Astrocyte of the cerebellum (primary cell): ENCODE data around the gene LRP4.

Experiments
- DNase-seq: peaks from one replicate; pipeline ENCODE4 v3.0.0-alpha.2; 2011; ENCODE audit warnings: low read depth
- H3K4me3 ChIP-seq: 2 replicates; pipeline ENCODE4 v1.5.1; 2011; ENCODE audit warnings: mild to moderate bottlenecking, low read depth, low read length, moderate library complexity
- CTCF ChIP-seq: IDR thresholded peaks from 2 replicates; pipeline ENCODE4 v1.5.1; 2012; ENCODE audit warnings: low read length, low read depth, moderate library complexity, mild to moderate bottlenecking; ENCODE audit errors: missing control alignments
- in situ Hi-C: cut with HindIII; loops from 2 replicates; pipeline ENCODE4 v1.10.0; 2017; ENCODE audit warnings: low sequenced_read_pairs

Gene LRP4

GRCh38 chr11:46876471-46876870 lies 41.9 kb downstream of the LRP4 start:
- no peak for TF ChIP-seq CTCF
- in situ Hi-C loops = no loop called here
- no peak for DNase-seq
- no peak overlapping the region for H3K4me3 ChIP-seq

GRCh38 chr11:46874586-46874985 lies 43.8 kb downstream of the LRP4 start:
- no peak overlapping the region for H3K4me3 ChIP-seq
- in situ Hi-C loops = no loop called here
- no peak for DNase-seq
- no peak for TF ChIP-seq CTCF

- no peak for TF ChIP-seq CTCF
- DNase-seq = no peak
- H3K4me3 ChIP-seq = no peak overlapping the region
- in situ Hi-C loops = no loop called here
Observed at GRCh38 chr11:46868912-46869311, 49.4 kb downstream of the LRP4 start.

- no peak for DNase-seq
- no peak overlapping the region for H3K4me3 ChIP-seq
- no peak for TF ChIP-seq CTCF
- in situ Hi-C loops = no loop called here
Observed at GRCh38 chr11:46865340-46865739, 53.0 kb downstream of the LRP4 start.

GRCh38 chr11:46860218-46860617 lies 58.1 kb downstream of the LRP4 start:
- TF ChIP-seq CTCF = no peak
- no peak for DNase-seq
- in situ Hi-C loops = no loop called here
- no peak overlapping the region for H3K4me3 ChIP-seq

- no peak for DNase-seq
- no peak for TF ChIP-seq CTCF
- in situ Hi-C loops = no loop called here
- H3K4me3 ChIP-seq = no peak overlapping the region
Observed at GRCh38 chr11:46858920-46859546, 59.3 kb downstream of the LRP4 start.
